ENCODE data around the gene GPS1.

GPS1 gene

DNA sequence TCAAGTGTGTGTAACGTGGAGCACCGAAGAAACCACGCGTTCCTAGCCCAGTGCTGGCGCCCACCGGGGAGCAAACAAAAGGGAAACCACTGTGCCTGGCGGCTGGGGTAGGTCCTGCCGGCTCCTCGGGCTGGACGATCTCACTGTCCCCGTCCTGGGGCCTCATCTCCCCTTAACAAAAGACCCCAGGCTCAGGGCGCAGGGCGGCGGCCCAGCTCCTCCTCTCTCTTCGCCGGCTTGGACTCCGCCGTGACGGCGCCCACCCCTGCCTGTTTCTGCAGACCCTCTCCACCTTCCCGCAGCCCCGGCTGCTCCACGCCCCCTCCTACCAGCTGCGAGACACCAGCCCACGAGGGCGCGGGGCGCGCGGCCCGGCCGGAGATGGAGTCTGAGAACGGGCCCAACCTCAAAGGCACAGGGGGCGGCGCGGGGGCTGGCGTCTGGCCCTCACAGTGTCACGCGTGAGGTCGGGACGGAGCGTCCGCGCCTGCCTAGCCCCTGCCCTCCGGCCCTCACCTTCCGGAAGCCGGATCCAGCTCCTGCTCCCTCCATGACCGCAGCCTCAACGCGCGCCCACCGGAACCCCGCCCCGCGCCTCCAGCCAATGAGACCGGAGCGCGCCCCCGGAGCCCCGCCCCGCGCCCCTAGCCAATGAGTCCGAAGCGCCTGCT lies 29.3 kb upstream of the GPS1 start, which contains the start of gene CENPX:
TSS of gene CENPX (minus strand) at position 569 of the 671 bp plus-strand sequence. CDS start at position 552, 17 bp downstream.
- TF ChIP-seq, protein P1, sequence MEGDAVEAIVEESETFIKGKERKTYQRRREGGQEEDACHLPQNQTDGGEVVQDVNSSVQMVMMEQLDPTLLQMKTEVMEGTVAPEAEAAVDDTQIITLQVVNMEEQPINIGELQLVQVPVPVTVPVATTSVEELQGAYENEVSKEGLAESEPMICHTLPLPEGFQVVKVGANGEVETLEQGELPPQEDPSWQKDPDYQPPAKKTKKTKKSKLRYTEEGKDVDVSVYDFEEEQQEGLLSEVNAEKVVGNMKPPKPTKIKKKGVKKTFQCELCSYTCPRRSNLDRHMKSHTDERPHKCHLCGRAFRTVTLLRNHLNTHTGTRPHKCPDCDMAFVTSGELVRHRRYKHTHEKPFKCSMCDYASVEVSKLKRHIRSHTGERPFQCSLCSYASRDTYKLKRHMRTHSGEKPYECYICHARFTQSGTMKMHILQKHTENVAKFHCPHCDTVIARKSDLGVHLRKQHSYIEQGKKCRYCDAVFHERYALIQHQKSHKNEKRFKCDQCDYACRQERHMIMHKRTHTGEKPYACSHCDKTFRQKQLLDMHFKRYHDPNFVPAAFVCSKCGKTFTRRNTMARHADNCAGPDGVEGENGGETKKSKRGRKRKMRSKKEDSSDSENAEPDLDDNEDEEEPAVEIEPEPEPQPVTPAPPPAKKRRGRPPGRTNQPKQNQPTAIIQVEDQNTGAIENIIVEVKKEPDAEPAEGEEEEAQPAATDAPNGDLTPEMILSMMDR (IDR thresholded peaks at IDR 0.05; ENCODE audit: extremely low read depth, insufficient read depth, missing control alignments): no peak
- no peak for DNase-seq (ENCODE audit: low spot score)
- in situ Hi-C loops (cut with MboI; ENCODE audit: low pct_unique_long_range_greater_than_20kb, low sequenced_read_pairs, unreplicated experiment): no loop called here

DNA sequence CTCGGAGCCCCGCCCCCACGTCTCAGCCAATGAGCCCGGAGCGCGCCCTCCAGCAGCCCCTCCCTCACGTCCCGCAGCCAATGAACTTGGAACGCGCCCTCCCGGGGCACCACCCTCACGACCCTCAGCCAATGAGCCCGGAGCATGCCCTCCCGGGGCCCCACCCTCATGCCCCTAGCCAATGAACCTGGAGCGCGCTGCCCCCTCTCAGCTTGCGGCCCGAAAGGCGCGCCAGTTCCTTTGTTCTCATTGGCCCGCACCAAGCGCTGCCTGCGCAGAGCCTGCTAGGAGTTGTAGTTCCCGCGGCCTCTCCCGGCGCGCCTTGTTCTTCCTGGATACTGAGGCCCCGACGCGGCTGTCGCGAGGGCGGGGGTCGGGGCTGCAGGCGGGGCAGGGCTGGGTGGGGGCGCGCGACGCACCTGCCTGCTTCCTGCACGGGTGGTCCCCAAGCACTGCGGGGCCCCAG lies 28.7 kb upstream of the GPS1 start, which contains the start of gene LRRC45:
TSS of gene LRRC45 (plus strand) at position 325 of the 466 bp plus-strand sequence. CDS start 339 bp downstream, outside the sequence.
- peak; percentile 100 for DNase-seq (ENCODE audit: low spot score)
- TF ChIP-seq, protein P1 (IDR thresholded peaks at IDR 0.05; ENCODE audit: extremely low read depth, insufficient read depth, missing control alignments): no peak
- in situ Hi-C loops (cut with MboI; ENCODE audit: low pct_unique_long_range_greater_than_20kb, low sequenced_read_pairs, unreplicated experiment): no loop called here

DNA sequence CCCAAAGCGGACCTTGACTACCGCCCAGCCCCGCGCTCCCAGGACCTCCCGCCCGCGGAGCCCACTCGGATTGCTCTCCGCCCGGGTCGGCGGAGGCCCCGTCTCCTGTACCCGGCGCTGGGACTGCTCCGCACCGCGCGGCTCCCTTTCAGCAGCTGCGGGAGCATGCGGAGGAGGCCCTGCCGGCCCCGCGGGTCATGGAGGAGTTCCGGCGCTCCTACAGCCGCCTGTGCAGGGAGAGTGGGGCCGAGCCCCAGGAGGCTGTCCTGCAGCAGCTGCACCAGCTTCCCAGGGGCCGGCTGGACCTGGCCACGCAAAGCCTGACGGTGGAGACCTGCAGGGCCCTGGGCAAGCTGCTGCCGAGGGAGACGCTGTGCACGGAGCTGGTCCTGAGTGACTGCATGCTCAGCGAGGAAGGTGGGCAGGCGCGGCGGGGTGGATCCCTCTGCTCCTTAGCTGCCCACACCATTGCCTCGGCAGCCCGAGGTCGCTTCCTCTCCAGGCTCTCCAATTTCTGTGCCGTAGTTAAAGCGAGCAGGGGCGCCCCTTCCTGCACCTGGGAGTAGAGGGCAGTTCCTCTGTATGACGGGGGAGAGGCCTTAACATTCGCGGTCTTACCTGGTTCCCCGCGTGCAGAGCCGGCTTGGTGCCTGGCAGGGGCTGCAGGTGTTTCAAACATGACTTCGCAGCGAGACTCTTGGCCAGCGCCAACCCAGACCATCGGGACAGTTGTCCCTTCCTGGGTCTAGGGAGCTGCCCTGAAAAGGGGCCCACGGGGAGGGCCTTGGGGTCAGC lies 28.1 kb upstream of the GPS1 start:
- in situ Hi-C loops (cut with MboI; ENCODE audit: low pct_unique_long_range_greater_than_20kb, low sequenced_read_pairs, unreplicated experiment): no loop called here
- TF ChIP-seq, protein P1 (IDR thresholded peaks at IDR 0.05; ENCODE audit: extremely low read depth, insufficient read depth, missing control alignments): no peak
- peak; percentile 68 for DNase-seq (ENCODE audit: low spot score)

DNA sequence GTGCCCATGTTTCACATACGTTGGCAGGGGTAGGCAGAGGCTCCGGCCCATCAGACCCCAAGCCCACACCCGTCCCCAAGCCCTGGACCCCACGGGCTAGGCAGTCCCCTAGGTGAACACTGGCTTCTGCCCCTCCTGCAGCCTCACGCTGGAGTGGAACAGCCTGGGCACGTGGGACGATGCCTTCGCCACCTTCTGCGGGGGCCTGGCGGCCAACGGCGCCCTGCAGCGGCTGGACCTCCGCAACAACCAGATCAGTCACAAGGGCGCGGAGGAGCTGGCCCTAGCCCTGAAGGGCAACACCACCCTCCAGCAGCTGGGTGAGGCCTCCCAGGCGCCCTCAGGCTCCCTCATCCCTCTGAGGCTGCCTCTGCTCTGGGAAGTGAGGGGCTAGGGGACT lies 26.8 kb upstream of the GPS1 start:
- no peak for DNase-seq (ENCODE audit: low spot score)
- TF ChIP-seq, protein P1 (IDR thresholded peaks at IDR 0.05; ENCODE audit: extremely low read depth, insufficient read depth, missing control alignments): no peak
- in situ Hi-C loops (cut with MboI; ENCODE audit: low pct_unique_long_range_greater_than_20kb, low sequenced_read_pairs, unreplicated experiment): no loop called here

DNA sequence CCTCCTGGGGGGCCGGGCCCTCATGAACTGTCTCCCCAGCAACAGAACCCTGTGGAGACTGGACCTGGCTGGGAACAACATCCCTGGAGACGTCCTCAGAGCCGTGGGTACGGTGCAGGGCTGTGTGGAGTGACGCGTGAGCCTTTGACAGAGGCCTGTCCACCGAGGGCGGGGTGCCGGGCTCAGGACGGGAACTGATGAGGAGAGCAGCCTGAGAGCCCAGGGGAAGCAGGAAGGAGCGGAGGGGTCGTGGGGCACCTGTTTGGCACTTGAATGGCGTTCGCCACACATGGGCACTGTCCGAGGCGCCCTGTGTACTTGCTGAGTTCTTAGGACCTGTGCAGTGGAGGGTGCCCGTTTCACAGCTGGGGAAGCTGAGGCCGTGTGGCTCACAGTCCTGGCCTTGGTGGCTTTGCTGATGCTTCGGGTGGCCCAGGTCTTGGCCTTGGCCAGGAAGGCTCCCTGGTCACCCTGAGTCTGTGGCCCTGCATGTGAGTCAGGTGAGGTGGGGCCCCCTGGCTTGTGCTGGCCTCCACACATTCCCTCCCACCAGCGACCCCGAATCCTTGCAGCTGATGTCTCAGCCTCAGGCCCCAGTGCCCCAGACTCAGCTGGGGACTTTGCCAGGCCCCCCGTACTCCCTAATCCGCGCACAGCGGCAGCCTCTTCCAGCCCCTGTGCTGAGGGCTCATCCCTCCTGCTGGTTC lies 26.1 kb upstream of the GPS1 start:
- in situ Hi-C loops (cut with MboI; ENCODE audit: low pct_unique_long_range_greater_than_20kb, low sequenced_read_pairs, unreplicated experiment): no loop called here
- TF ChIP-seq, protein P1 (IDR thresholded peaks at IDR 0.05; ENCODE audit: extremely low read depth, insufficient read depth, missing control alignments): no peak
- DNase-seq (ENCODE audit: low spot score): no peak

DNA sequence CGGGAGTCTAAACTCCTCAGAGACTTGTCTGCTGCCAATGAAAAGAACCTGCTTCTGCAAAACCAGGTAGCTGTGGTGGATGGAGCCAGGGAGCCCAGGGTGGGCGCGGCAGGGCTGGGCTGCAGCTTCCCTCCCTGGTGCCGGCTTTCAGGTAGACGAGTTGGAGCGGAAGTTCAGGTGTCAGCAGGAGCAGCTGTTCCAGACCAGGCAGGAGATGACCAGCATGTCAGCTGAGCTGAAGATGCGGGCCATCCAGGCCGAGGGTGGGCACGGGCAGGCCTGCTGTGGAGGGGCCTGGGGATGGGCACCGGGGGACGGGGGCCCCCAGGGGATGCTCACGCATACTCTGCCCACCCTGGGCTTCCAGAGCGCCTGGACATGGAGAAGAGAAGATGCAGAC lies 23.5 kb upstream of the GPS1 start:
- TF ChIP-seq, protein P1 (IDR thresholded peaks at IDR 0.05; ENCODE audit: extremely low read depth, insufficient read depth, missing control alignments): no peak
- DNase-seq (ENCODE audit: low spot score): no peak
- in situ Hi-C loops (cut with MboI; ENCODE audit: low pct_unique_long_range_greater_than_20kb, low sequenced_read_pairs, unreplicated experiment): no loop called here
